Gastrocnemius medialis (tissue), 4 donors: ENCODE results near the gene TTC12.

Experiments
- CTCF ChIP-seq, 5 experiments: fragments of 450-650 bp in 3 of 5; fragments of 200-600 bp in 2 of 5; sonication (generic) in 2 of 5; IDR thresholded peaks in 4 of 5; conservative IDR thresholded peaks in 1 of 5; 1 replicate in 4 of 5; 2 replicates in 1 of 5; pipeline ENCODE4 v1.5.1; 2016 to 2019; ENCODE audit warnings: antibody characterized with exemption in 5 of 5, mild to moderate bottlenecking in 3 of 5, moderate library complexity in 3 of 5
- POLR2A ChIP-seq, 2 donors: fragments of 450-650 bp; IDR thresholded peaks; one replicate each; pipeline ENCODE4 v1.6.1; 2017; ENCODE audit warnings: antibody characterized with exemption in 2 of 2, mild to moderate bottlenecking in 2 of 2, moderate library complexity in 2 of 2

DNA sequence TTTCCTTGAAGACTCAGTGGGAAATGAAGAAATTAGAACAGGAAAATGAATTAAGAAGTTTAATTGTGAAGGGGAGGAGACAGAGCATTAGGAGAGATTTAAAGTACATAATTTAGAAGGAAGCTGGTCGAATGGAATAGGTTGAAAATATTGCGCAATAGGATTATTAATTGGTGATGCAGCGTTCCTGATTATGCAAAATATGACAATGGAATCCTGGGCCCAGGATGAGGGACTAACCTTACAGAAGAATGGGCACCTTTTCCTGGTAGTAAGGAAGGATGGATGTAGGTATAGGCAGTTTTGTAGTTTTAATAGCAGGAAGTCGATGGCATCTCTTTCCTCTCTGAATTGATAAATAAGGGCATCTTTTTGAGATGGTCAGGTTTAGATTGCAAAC is 7.8 kb downstream of the TTC12 start:
- TF ChIP-seq CTCF (IDR thresholded peaks at IDR 0.05 in 4 of 5, conservative IDR thresholded peaks at IDR 0.05 in 1 of 5) (no peak), POLR2A (IDR thresholded peaks at IDR 0.05) (no peak)
